Upper lobe of left lung (tissue), 4 donors: ENCODE results near the gene RHBDF1.

Experiments used
- POLR2A ChIP-seq, 4 donors: fragments of 450-650 bp; IDR thresholded peaks; one replicate each; pipeline ENCODE4 v1.5.1; 2016 to 2017; ENCODE audit warnings: antibody characterized with exemption in 4 of 4, mild to moderate bottlenecking in 2 of 4
- POLR2AphosphoS5 ChIP-seq, 2 donors: sonication (generic); formaldehyde crosslinking; IDR thresholded peaks; one replicate each; pipeline ENCODE4 v1.5.1; 2017; ENCODE audit warnings: antibody characterized with exemption in 2 of 2
- TF ChIP-seq, protein P1 (sequence below), 6 experiments: fragments of 450-650 bp in 4 of 6; fragments of 200-600 bp in 2 of 6; sonication (generic) in 2 of 6; IDR thresholded peaks; one replicate each; pipeline ENCODE4 v1.5.1; 2016 to 2019; ENCODE audit warnings: antibody characterized with exemption in 6 of 6

DNA sequence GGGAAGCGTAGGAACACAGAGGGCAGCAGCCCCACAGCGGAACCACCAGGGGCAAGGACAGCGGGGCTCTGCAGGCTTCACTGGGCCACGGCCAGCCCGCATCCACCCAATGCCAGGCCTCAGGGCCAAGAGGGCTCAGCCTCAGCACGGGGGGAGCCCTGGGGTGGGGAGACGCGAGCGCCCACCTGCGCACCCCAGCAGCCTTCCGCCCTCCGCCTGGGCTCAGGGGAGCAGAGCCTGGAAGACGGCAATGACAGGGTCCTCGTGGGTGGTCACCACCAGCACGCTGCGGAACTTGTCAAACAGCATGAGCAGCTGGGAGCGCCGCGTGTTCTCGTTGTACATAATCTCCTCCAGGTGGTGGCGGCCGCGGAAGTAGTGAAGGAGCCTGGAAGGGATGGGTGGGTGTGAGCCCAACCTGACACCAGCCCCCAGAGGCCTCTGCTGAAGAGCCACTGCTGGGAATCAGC lies 14.1 kb upstream of the RHBDF1 start:
- no peak for TF ChIP-seq POLR2AphosphoS5 (IDR thresholded peaks at IDR 0.05)
- TF ChIP-seq, protein P1, sequence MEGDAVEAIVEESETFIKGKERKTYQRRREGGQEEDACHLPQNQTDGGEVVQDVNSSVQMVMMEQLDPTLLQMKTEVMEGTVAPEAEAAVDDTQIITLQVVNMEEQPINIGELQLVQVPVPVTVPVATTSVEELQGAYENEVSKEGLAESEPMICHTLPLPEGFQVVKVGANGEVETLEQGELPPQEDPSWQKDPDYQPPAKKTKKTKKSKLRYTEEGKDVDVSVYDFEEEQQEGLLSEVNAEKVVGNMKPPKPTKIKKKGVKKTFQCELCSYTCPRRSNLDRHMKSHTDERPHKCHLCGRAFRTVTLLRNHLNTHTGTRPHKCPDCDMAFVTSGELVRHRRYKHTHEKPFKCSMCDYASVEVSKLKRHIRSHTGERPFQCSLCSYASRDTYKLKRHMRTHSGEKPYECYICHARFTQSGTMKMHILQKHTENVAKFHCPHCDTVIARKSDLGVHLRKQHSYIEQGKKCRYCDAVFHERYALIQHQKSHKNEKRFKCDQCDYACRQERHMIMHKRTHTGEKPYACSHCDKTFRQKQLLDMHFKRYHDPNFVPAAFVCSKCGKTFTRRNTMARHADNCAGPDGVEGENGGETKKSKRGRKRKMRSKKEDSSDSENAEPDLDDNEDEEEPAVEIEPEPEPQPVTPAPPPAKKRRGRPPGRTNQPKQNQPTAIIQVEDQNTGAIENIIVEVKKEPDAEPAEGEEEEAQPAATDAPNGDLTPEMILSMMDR (IDR thresholded peaks at IDR 0.05) = no peak
- TF ChIP-seq POLR2A (IDR thresholded peaks at IDR 0.05) = no peak
